HG03354 (cell line): ENCODE data around the gene RNF115.
"Not testable (repeated sequence)": the region's sequence is repeated elsewhere in the genome, so short reads cannot be mapped to it uniquely, and the experiment has no call there.

Source experiments
- ATAC-seq: cut with Tn5 transposase; IDR thresholded peaks from one replicate; pipeline ENCODE4 v1.9.1; 2021; ENCODE audit warnings: mild to moderate bottlenecking; ENCODE audit not compliant: unreplicated experiment, poor library complexity, severe bottlenecking

RNF115 gene

GRCh38 chr1:145747398-145748247, 76.3 kb downstream of the RNF115 start:
- no peak for ATAC-seq

DNA sequence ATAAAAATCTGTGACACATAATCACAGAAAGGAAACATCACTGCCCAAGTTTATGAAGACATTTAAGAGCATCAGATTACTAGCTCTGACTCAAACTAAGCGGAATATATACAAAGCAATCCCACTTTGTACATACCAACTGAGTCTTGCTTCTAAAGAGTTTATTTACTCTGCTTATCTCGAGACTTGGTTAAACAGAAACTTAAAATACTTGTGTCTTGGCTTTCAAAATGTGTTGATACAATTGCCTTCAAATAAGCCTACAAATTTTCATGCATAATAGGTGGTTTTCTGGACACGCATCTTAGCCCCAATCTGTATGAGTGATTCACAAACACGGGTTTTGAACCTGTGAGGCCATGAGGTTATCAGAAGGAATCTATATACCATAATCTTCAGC, 83.6 kb downstream of the RNF115 start:
- ATAC-seq = no peak

DNA sequence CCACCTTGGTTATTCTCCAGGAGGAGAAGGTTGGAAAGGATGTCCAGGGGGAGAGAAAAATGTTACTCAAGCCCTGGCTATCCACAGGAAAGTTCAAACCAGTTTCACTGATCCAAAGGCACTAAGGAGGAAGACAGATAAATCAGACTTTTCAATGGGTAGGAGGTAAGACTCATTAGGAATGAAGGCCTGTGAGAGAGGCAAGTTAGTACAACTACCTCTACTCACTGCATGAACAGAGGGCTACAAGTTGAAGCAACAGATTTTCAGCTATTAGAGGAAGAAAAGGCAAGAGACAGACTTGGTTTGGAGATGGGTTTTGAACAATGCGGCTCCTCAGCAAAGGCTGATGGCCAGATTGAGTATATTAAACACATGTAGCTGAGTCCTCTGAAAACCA, 87.7 kb downstream of the RNF115 start:
- ATAC-seq = no peak

DNA sequence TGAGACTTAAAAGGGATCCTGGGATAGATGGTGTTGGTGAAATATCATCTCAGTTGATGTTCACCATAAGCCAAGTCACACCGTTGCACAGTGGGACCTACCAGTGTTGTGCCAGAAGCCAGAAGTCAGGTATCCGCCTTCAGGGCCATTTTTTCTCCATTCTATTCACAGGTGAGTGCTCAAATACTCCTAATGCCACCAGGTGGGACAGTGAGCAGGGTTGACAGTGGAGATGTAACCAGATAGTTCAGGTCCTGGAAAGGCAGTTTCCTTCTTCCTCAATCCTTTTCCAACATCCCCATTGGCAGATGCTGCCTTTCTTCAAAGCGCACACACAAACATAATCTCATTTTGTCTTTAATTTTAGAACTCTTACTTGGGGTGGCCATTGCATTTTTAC, 93.0 kb downstream of the RNF115 start:
- no peak for ATAC-seq

DNA sequence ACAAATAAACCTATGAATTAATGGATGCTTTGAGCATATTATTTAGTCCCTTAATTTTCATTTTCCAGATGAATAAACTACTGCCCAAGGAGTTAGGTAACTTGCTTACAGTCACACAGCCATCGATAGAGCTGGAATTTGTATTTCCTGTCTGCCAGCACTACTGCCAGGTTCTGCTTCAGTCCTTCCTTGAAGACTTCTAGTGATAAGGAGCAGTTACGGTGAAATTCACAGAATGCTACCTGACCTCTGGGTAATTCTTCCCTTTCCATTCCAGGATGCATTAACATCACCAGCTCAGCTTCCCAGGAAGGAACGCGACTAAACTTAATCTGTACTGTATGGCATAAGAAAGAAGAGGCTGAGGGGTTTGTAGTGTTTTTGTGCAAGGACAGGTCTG, 93.4 kb downstream of the RNF115 start:
- ATAC-seq = no peak

- no peak for ATAC-seq
Observed at GRCh38 chr1:145729666-145730436, 94.0 kb downstream of the RNF115 start.

DNA sequence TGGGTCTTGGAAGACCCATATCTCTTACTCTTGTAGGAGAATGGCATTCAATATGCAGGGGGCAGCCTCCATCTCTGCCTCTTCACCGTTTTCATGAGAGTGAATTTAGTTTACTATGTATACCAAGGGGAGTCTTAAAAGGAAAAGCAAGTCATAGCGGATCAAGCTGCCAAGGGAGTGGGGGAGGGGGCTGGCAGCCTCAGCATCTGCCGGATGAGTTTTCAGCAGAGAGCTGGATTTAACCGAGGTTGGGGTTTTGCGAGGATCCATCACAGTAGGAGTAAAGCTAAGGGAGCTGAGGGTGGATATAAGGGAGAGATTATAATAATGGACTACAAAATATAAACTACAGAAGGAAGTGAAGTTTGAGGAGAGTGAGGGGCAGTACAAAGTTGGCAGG, 94.7 kb downstream of the RNF115 start:
- no peak for ATAC-seq

DNA sequence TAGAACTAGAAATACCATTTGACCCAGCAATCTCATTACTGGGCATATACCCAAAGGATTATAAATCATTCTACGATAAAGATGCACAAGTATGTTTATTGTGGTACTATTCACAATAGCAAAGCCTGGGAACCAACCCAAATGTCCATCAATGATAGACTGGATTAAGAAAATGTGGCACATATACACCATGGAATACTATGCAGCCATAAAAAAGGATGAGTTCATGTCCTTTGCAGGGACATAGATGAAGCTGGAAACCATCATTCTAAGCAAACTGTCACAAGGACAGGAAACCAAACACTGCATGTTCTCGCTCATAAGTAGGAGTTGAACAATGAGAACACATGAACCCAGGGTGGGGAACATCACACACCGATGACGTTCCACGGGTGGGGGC, 97.7 kb downstream of the RNF115 start:
- ATAC-seq = not testable (repeated sequence)

GRCh38 chr1:145720878-145721671, 102.8 kb downstream of the RNF115 start:
- peak; percentile 66 for ATAC-seq

GRCh38 chr1:145720556-145720877, 103.4 kb downstream of the RNF115 start:
- no peak for ATAC-seq

DNA sequence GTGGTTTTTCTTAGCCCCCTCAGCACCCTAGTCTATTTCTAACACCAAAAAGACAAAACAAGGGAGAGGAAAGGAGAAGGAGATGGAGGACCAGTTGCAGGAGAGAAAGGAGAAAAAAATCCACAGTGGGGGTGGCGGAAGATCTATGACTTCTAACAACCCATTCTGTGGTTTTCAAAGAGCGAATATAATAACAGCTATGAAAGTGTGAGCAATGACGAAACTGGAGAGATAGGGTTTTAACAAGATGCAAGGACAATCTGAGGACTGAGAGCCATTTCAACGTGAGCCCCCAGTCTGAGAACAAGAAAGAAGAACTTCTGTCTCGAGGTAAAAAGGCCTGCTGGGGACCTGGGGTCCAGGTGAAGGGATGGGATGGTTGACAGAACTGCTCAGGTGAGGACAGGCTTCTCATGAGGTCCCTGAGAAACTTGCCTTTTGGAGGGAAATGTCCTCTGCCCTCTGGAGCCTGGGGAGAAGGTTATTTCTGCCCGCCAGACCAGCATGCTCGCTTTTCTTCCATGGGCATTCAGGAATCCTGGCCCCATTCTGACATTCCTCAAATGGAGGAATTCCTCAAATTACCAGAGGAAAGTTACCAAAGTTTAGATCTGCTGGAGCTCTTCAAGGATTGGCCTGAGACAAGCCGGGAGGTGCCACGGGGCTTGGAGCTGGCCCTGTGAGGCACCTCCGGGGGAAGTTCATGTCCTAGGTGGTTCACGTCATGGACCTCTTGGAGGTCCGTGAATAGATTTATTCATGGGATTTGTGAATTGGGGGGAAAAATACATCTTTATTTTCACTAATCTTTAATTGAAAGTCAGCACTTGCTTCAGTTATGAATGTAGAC, 104.4 kb downstream of the RNF115 start, which contains the start of gene CD160:
CD160 (plus strand) TSS at position 270 of the 850 bp plus-strand sequence. CDS start 8,829 bp downstream, outside the sequence.
- ATAC-seq = no peak

DNA sequence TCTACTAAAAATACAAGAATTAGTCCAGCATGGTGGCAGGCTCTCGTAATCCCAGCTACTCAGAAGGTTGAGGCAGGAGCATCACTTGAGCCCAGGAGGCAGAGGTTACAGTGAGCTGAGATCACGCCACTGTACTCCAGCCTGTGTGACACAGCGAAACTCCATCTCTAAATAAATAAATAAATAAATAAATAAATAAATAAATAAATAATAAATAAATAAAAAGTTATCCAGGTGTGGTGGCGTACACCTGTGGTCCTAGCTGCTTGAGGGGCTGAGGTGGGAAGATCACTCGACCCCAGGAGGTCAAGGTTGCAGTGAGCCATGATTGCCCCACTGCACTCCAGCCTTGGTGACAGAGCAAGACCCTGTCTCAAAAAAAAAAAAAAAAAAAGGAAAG, 105.4 kb downstream of the RNF115 start:
- not testable (repeated sequence) for ATAC-seq

DNA sequence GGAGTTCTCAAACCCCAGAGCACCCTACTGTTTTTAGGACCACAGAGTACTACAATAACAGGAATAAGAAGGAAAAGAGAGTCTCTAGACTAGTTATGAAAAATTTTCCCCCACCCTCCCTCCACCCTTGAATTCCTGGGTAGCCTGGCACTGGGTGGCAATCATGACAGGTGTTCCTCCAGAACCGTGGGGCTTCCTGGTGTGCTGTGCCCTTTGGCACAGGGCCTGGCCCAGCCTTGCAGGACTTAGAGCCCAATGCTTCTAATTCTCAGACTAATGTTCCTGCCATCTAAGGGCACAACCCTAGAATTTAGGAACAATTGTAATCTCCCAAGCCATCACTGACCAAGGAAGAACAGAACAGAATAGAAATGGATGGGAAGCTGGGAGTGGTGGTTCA, 106.1 kb downstream of the RNF115 start:
- no peak for ATAC-seq

GRCh38 chr1:145716641-145717345, 107.1 kb downstream of the RNF115 start:
- no peak for ATAC-seq

- no peak for ATAC-seq
Observed at GRCh38 chr1:145714524-145715111, 109.3 kb downstream of the RNF115 start.

GRCh38 chr1:145711213-145711651, 112.7 kb downstream of the RNF115 start:
- ATAC-seq = no peak

GRCh38 chr1:145710291-145711027, 113.4 kb downstream of the RNF115 start:
- no peak for ATAC-seq

- ATAC-seq = no peak
Observed at GRCh38 chr1:145708063-145708462, 115.8 kb downstream of the RNF115 start.
